Left kidney (tissue), 2 donors: ENCODE results near the gene JAKMIP1. TPM values are rescaled to one million over a fixed set of nuclear protein-coding genes. Genes with fewer than 3 reads are reported as not detected.

Experiments
- DNase-seq: peaks from one replicate; pipeline ENCODE4 v3.0.0-alpha.2; 2013
- polyA plus RNA-seq: library from polyadenylated mRNA; unstranded; fragments of 120-200 nt; gene quantifications from one replicate; pipeline ENCODE4 v1.2.1, GENCODE V29; 2013; ENCODE audit not compliant: insufficient read length

The JAKMIP1 gene
- polyA plus RNA-seq, 1 donor = 0.08 TPM

- no peak for DNase-seq
Observed at GRCh38 chr4:6042293-6043063, 157.9 kb downstream of the JAKMIP1 start.

GRCh38 chr4:6041800-6042199 lies 158.5 kb downstream of the JAKMIP1 start:
- DNase-seq = no peak

GRCh38 chr4:6038711-6039110 lies 161.6 kb downstream of the JAKMIP1 start:
- no peak for DNase-seq

- DNase-seq = no peak
Observed at GRCh38 chr4:6035786-6036185, 164.6 kb downstream of the JAKMIP1 start.

GRCh38 chr4:6033381-6033780 lies 167.0 kb downstream of the JAKMIP1 start:
- DNase-seq = no peak

- DNase-seq = no peak
Observed at GRCh38 chr4:6032249-6033244, 167.8 kb downstream of the JAKMIP1 start.

- DNase-seq = no peak
Observed at GRCh38 chr4:6031846-6032245, 168.5 kb downstream of the JAKMIP1 start.

GRCh38 chr4:6030679-6031078 lies 169.7 kb downstream of the JAKMIP1 start:
- no peak for DNase-seq

- DNase-seq = no peak
Observed at GRCh38 chr4:6029254-6029653, 171.1 kb downstream of the JAKMIP1 start.

GRCh38 chr4:6028168-6028567 lies 172.2 kb downstream of the JAKMIP1 start:
- DNase-seq = no peak

- no peak for DNase-seq
Observed at GRCh38 chr4:6027392-6027791, 173.0 kb downstream of the JAKMIP1 start.

- DNase-seq = peak; percentile 29
Observed at GRCh38 chr4:6024313-6024960, 175.9 kb downstream of the JAKMIP1 start.

GRCh38 chr4:6023731-6024130 lies 176.6 kb downstream of the JAKMIP1 start:
- DNase-seq = no peak

- DNase-seq = no peak
Observed at GRCh38 chr4:6022607-6023288, 177.6 kb downstream of the JAKMIP1 start.

- no peak for DNase-seq
Observed at GRCh38 chr4:6021831-6022606, 178.3 kb downstream of the JAKMIP1 start.

- no peak for DNase-seq
Observed at GRCh38 chr4:6020613-6021012, 179.7 kb downstream of the JAKMIP1 start.

GRCh38 chr4:6019316-6020263 lies 180.8 kb downstream of the JAKMIP1 start:
- DNase-seq = peak; percentile 61

GRCh38 chr4:6018331-6018730 lies 182.0 kb downstream of the JAKMIP1 start, which contains the start of gene C4orf50:
TSS of gene C4orf50 (minus strand) at chr4:6018431.
- no peak for DNase-seq

- no peak for DNase-seq
Observed at GRCh38 chr4:6017800-6018199, 182.5 kb downstream of the JAKMIP1 start.

- DNase-seq = no peak
Observed at GRCh38 chr4:6017030-6017429, 183.3 kb downstream of the JAKMIP1 start.
